Fibroblast of gingiva (primary cell): Measurements from ENCODE around the gene HDAC4.
A peak's percentile ranks its signal among the peaks of the same experiment; 100 is the strongest.

Source experiments
- DNase-seq: peaks from one replicate; pipeline ENCODE4 v3.0.0-alpha.2; 2011; ENCODE audit warnings: low read depth

Gene HDAC4

GRCh38 chr2:239201884-239202283, 198.9 kb downstream of the HDAC4 start:
- DNase-seq: no peak

- peak; percentile 34 for DNase-seq
Measured at GRCh38 chr2:239201531-239201876, 199.3 kb downstream of the HDAC4 start.

- DNase-seq: no peak
Measured at GRCh38 chr2:239200646-239201530, 199.9 kb downstream of the HDAC4 start.

- DNase-seq: peak; percentile 74
Measured at GRCh38 chr2:239199041-239199768, 201.6 kb downstream of the HDAC4 start.

- no peak for DNase-seq
Measured at GRCh38 chr2:239198221-239198620, 202.6 kb downstream of the HDAC4 start.

GRCh38 chr2:239197146-239197545, 203.7 kb downstream of the HDAC4 start:
- DNase-seq: no peak

- no peak for DNase-seq
Measured at GRCh38 chr2:239196474-239197021, 204.3 kb downstream of the HDAC4 start.

GRCh38 chr2:239195992-239196391, 204.8 kb downstream of the HDAC4 start:
- DNase-seq: no peak

- DNase-seq: no peak
Measured at GRCh38 chr2:239195318-239195871, 205.4 kb downstream of the HDAC4 start.

- no peak for DNase-seq
Measured at GRCh38 chr2:239194731-239195317, 206.0 kb downstream of the HDAC4 start.

- DNase-seq: no peak
Measured at GRCh38 chr2:239193925-239194677, 206.7 kb downstream of the HDAC4 start.

- no peak for DNase-seq
Measured at GRCh38 chr2:239193401-239193811, 207.4 kb downstream of the HDAC4 start.

GRCh38 chr2:239192975-239193374, 207.8 kb downstream of the HDAC4 start:
- DNase-seq: no peak

GRCh38 chr2:239192456-239192855, 208.4 kb downstream of the HDAC4 start:
- DNase-seq: no peak

GRCh38 chr2:239190921-239191885, 209.6 kb downstream of the HDAC4 start:
- no peak for DNase-seq

- DNase-seq: no peak
Measured at GRCh38 chr2:239190361-239190760, 210.5 kb downstream of the HDAC4 start.

- DNase-seq: no peak
Measured at GRCh38 chr2:239189711-239190131, 211.1 kb downstream of the HDAC4 start.

- DNase-seq: no peak
Measured at GRCh38 chr2:239188536-239188935, 212.3 kb downstream of the HDAC4 start.

- DNase-seq: no peak
Measured at GRCh38 chr2:239187464-239188253, 213.2 kb downstream of the HDAC4 start.
